Neural cell (in vitro differentiated cells): ENCODE data around the gene LRP5. TPM values are rescaled to one million over a fixed set of nuclear protein-coding genes. Genes with fewer than 3 reads are reported as not detected.

Experiments used
- H2AFZ ChIP-seq: fragments of 200-600, 300-800 bp; sonication (generic), shearing (Covaris generic); 2 replicates; pipeline ENCODE4 v1.6.0; 2014; ENCODE audit warnings: low read depth, mild to moderate bottlenecking, antibody characterized with exemption, low read length, moderate library complexity
- H3F3A ChIP-seq: fragments of 200-600 bp; shearing (Covaris generic); 2 replicates; pipeline ENCODE4 v1.6.1; 2016; ENCODE audit warnings: mild to moderate bottlenecking, moderate library complexity, mixed read lengths, antibody characterized with exemption, low read length; ENCODE audit not compliant: insufficient read depth, poor library complexity, severe bottlenecking
- H3K27ac ChIP-seq: fragments of 200-600, 300-800 bp; sonication (generic), shearing (Covaris generic); 2 replicates; pipeline ENCODE4 v1.5.1; 2014; ENCODE audit warnings: mild to moderate bottlenecking, low read length, moderate library complexity
- H3K27me3 ChIP-seq: fragments of 300-800, 200-600 bp; sonication (generic), shearing (Covaris generic); 2 replicates; pipeline ENCODE4 v1.6.0; 2014; ENCODE audit warnings: mild to moderate bottlenecking, low read depth, low read length, moderate library complexity; ENCODE audit not compliant: insufficient read depth
- H3K36me3 ChIP-seq: fragments of 300-800, 200-600 bp; sonication (generic), shearing (Covaris generic); 2 replicates; pipeline ENCODE4 v1.5.1; 2014; ENCODE audit warnings: mild to moderate bottlenecking, antibody characterized with exemption, low read length, moderate library complexity; ENCODE audit not compliant: insufficient read depth
- H3K4me2 ChIP-seq: fragments of 300-800, 200-600 bp; sonication (generic), shearing (Covaris generic); 2 replicates; pipeline ENCODE4 v1.6.0; 2014; ENCODE audit warnings: mild to moderate bottlenecking, low read length
- H3K4me3 ChIP-seq: fragments of 300-800, 200-600 bp; sonication (generic), shearing (Covaris generic); 2 replicates; pipeline ENCODE4 v1.5.1; 2014; ENCODE audit warnings: mild to moderate bottlenecking, low read length, moderate library complexity
- H3K79me2 ChIP-seq: fragments of 200-600 bp; shearing (Covaris generic); replicated peaks from 2 replicates; pipeline ENCODE4 v1.6.0; 2014; ENCODE audit warnings: mild to moderate bottlenecking, low read length, moderate library complexity; ENCODE audit not compliant: insufficient read depth
- H3K9ac ChIP-seq: fragments of 300-800, 200-600 bp; sonication (generic), shearing (Covaris generic); 2 replicates; pipeline ENCODE4 v1.6.1; 2016; ENCODE audit warnings: mild to moderate bottlenecking, low read length, mixed read lengths
- H3K9me2 ChIP-seq: fragments of 200-600 bp; shearing (Covaris generic); 2 replicates; pipeline ENCODE4 v1.6.1; 2016; ENCODE audit warnings: mild to moderate bottlenecking, low read length, mixed read lengths; ENCODE audit not compliant: insufficient read depth
- H3K9me3 ChIP-seq: fragments of 200-600, 300-800 bp; sonication (generic), shearing (Covaris generic); 2 replicates; pipeline ENCODE4 v1.6.1; 2016; ENCODE audit warnings: mild to moderate bottlenecking, mixed run types, low read length, moderate library complexity, mixed read lengths
- H4K20me1 ChIP-seq: fragments of 200-600 bp; shearing (Covaris generic); 2 replicates; pipeline ENCODE4 v1.6.1; 2016; ENCODE audit warnings: mild to moderate bottlenecking, mixed run types; ENCODE audit not compliant: insufficient read depth
- CTCF ChIP-seq: fragments of 450-650 bp; IDR thresholded peaks from 2 replicates; pipeline ENCODE4 v1.5.1; 2014; ENCODE audit warnings: antibody characterized with exemption, mild to moderate bottlenecking, moderate library complexity; ENCODE audit not compliant: poor library complexity, severe bottlenecking
- EP300 ChIP-seq: fragments of 450-650 bp; conservative IDR thresholded peaks from 2 replicates; pipeline ENCODE4 v1.6.1; 2014; ENCODE audit warnings: antibody characterized with exemption, mild to moderate bottlenecking, moderate library complexity; ENCODE audit not compliant: poor library complexity, severe bottlenecking
- EZH2 ChIP-seq: fragments of 200-600, 300-800 bp; shearing (Covaris generic), sonication (generic); IDR thresholded peaks from 2 replicates; pipeline ENCODE4 v1.6.1; 2014; ENCODE audit warnings: antibody characterized with exemption, low read length, borderline replicate concordance, mild to moderate bottlenecking; ENCODE audit not compliant: insufficient read depth, poor library complexity, severe bottlenecking
- MXI1 ChIP-seq: fragments of 450-650 bp; conservative IDR thresholded peaks from 2 replicates; pipeline ENCODE4 v1.6.1; 2014; ENCODE audit warnings: antibody characterized with exemption, mild to moderate bottlenecking; ENCODE audit not compliant: poor library complexity, severe bottlenecking
- POLR2AphosphoS5 ChIP-seq: IDR thresholded peaks from 2 replicates; pipeline ENCODE4 v1.6.1; 2012
- RAD21 ChIP-seq: fragments of 450-650 bp; conservative IDR thresholded peaks from 2 replicates; pipeline ENCODE4 v1.6.1; 2014; ENCODE audit warnings: antibody characterized with exemption, mild to moderate bottlenecking, moderate library complexity
- SMC3 ChIP-seq: fragments of 450-650 bp; conservative IDR thresholded peaks from 2 replicates; pipeline ENCODE4 v1.6.1; 2014; ENCODE audit warnings: antibody characterized with exemption, mild to moderate bottlenecking, moderate library complexity; ENCODE audit not compliant: poor library complexity
- TAF1 ChIP-seq: IDR thresholded peaks from 2 replicates; pipeline ENCODE4 v1.6.1; 2012; ENCODE audit warnings: low read depth
- polyA plus RNA-seq: library from polyadenylated mRNA; depleted of rRNA; stranded (reverse); fragments of >200 nt; gene quantifications from 2 replicates; pipeline ENCODE4 v1.2.3, GENCODE V29; 2014
- TF ChIP-seq, protein P1 (sequence below): IDR thresholded peaks from 2 replicates; pipeline ENCODE4 v1.6.1; 2012; ENCODE audit warnings: borderline replicate concordance

LRP5 gene
- polyA plus RNA-seq, 1 donor from 2014 or later, result 3.0 TPM

- no peak overlapping the region for H2AFZ ChIP-seq
- no peak overlapping the region for H3K27ac ChIP-seq
- H3K27me3 ChIP-seq, result no peaks in the 10 kb centered on the region
- peaks cover 3% of the 10 kb centered on the region for H3K9me3 ChIP-seq
- no peaks in the 10 kb centered on the region for H3K36me3 ChIP-seq
- no peak overlapping the region for H3K9ac ChIP-seq
- no peak overlapping the region for H3K4me2 ChIP-seq
- TF ChIP-seq POLR2AphosphoS5, result no peak
- no peak for TF ChIP-seq EP300
- no peaks in the 10 kb centered on the region for H3K9me2 ChIP-seq
- no peaks in the 10 kb centered on the region for H4K20me1 ChIP-seq
- no peaks in the 10 kb centered on the region for H3K79me2 ChIP-seq
- H3F3A ChIP-seq, result no peaks in the 10 kb centered on the region
- H3K4me3 ChIP-seq, result no peak overlapping the region
These were observed 9.7 kb upstream of the LRP5 start for GRCh38 chr11:68302670-68303069.

GRCh38 chr11:68303083-68303482 lies 9.3 kb upstream of the LRP5 start:
- no peaks in the 10 kb centered on the region for H3K27me3 ChIP-seq
- H4K20me1 ChIP-seq, result no peaks in the 10 kb centered on the region
- peaks cover 3% of the 10 kb centered on the region for H3K9me3 ChIP-seq
- H3K9ac ChIP-seq, result no peak overlapping the region
- no peak overlapping the region for H3K4me2 ChIP-seq
- no peak overlapping the region for H3K27ac ChIP-seq
- H3K4me3 ChIP-seq, result no peak overlapping the region
- H3K9me2 ChIP-seq, result no peaks in the 10 kb centered on the region
- H3K79me2 ChIP-seq, result no peaks in the 10 kb centered on the region
- no peaks in the 10 kb centered on the region for H3F3A ChIP-seq
- H3K36me3 ChIP-seq, result no peaks in the 10 kb centered on the region
- no peak overlapping the region for H2AFZ ChIP-seq
- TF ChIP-seq POLR2AphosphoS5 (no peak), SMC3 (no peak), EZH2 (no peak), EP300 (no peak), TAF1 (no peak), RAD21 (no peak), CTCF (no peak), MXI1 (no peak)
- TF ChIP-seq, protein P1, sequence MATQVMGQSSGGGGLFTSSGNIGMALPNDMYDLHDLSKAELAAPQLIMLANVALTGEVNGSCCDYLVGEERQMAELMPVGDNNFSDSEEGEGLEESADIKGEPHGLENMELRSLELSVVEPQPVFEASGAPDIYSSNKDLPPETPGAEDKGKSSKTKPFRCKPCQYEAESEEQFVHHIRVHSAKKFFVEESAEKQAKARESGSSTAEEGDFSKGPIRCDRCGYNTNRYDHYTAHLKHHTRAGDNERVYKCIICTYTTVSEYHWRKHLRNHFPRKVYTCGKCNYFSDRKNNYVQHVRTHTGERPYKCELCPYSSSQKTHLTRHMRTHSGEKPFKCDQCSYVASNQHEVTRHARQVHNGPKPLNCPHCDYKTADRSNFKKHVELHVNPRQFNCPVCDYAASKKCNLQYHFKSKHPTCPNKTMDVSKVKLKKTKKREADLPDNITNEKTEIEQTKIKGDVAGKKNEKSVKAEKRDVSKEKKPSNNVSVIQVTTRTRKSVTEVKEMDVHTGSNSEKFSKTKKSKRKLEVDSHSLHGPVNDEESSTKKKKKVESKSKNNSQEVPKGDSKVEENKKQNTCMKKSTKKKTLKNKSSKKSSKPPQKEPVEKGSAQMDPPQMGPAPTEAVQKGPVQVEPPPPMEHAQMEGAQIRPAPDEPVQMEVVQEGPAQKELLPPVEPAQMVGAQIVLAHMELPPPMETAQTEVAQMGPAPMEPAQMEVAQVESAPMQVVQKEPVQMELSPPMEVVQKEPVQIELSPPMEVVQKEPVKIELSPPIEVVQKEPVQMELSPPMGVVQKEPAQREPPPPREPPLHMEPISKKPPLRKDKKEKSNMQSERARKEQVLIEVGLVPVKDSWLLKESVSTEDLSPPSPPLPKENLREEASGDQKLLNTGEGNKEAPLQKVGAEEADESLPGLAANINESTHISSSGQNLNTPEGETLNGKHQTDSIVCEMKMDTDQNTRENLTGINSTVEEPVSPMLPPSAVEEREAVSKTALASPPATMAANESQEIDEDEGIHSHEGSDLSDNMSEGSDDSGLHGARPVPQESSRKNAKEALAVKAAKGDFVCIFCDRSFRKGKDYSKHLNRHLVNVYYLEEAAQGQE, result no peak
